Measurements from ENCODE around the gene ZNF8.

GRCh38 chr19:58336216-58336615 is 57.5 kb downstream of the ZNF8 start:
- TF ChIP-seq CTCF (IDR thresholded peaks at IDR 0.05 in 4 of 5, conservative IDR thresholded peaks at IDR 0.05 in 1 of 5) (no peak), POLR2A (IDR thresholded peaks at IDR 0.05) (no peak)

Measured in gastrocnemius medialis (tissue), 4 donors.